ENCODE measurements around the gene NFKBIB. TPM values are rescaled to one million over a fixed set of nuclear protein-coding genes. Genes with fewer than 3 reads are reported as not detected.

NFKBIB gene
- total RNA-seq, 1 experiment from 2014 or later, result 29.8 TPM

GRCh38 chr19:38958301-38958700 lies 58.5 kb downstream of the NFKBIB start:
- Histone ChIP-seq H3K4me1 (replicated peaks) (no peaks in the 10 kb centered on the region), H3K36me3 (no peaks in the 10 kb centered on the region), H3K4me3 (no peak overlapping the region), H3K27ac (no peak overlapping the region), H3K9me3 (replicated peaks) (no peaks in the 10 kb centered on the region), H3K27me3 (replicated peaks) (no peaks in the 10 kb centered on the region)
- DNase-seq (ENCODE audit: low read depth in 1 of 2, low spot score in 2 of 2), result no peak

Other genes with a start within 250 kb of the NFKBIB start
- gene CAPN12, start 155.5 kb upstream of the NFKBIB start, total RNA-seq (2014; rRNA removed; shearing (Covaris generic)), result not detected in 2 replicates
- gene LGALS7, start 126.5 kb upstream of the NFKBIB start, total RNA-seq (2014; rRNA removed; shearing (Covaris generic)), result not detected in 2 replicates
- not detected in 2 replicates for gene LGALS7B, start 110.8 kb upstream of the NFKBIB start, total RNA-seq (2014; rRNA removed; shearing (Covaris generic))
- not detected in 2 replicates for gene LGALS4, start 87.0 kb upstream of the NFKBIB start, total RNA-seq (2014; rRNA removed; shearing (Covaris generic))
- 48.3 and 64.8 TPM in 2 replicates for gene ECH1, start 68.2 kb upstream of the NFKBIB start, total RNA-seq (2014; rRNA removed; shearing (Covaris generic))
- 266 and 343 TPM in 2 replicates for gene HNRNPL, start 50.0 kb upstream of the NFKBIB start, total RNA-seq (2014; rRNA removed; shearing (Covaris generic))
- gene RINL, start 21.7 kb upstream of the NFKBIB start, total RNA-seq (2014; rRNA removed; shearing (Covaris generic)), result 0.84 TPM in 1 of 2 replicates, not detected in the other
- gene SIRT2, start 351 bp upstream of the NFKBIB start, total RNA-seq (2014; rRNA removed; shearing (Covaris generic)), result 48.8 and 75.6 TPM in 2 replicates
- not detected in 2 replicates for gene CCER2, start 12.2 kb downstream of the NFKBIB start, total RNA-seq (2014; rRNA removed; shearing (Covaris generic))
- 17.0 and 19.9 TPM in 2 replicates for gene SARS2, start 30.8 kb downstream of the NFKBIB start, total RNA-seq (2014; rRNA removed; shearing (Covaris generic))
- gene MRPS12, start 31.0 kb downstream of the NFKBIB start, total RNA-seq (2014; rRNA removed; shearing (Covaris generic)), result 60.6 and 60.7 TPM in 2 replicates
- 3.9 and 21.0 TPM in 2 replicates for gene FBXO17, start 75.8 kb downstream of the NFKBIB start, total RNA-seq (2014; rRNA removed; shearing (Covaris generic))
- 1.5 TPM in 1 of 2 replicates, not detected in the other for gene FBXO27, start 132.6 kb downstream of the NFKBIB start, total RNA-seq (2014; rRNA removed; shearing (Covaris generic))
- gene ACP7, start 184.4 kb downstream of the NFKBIB start, total RNA-seq (2014; rRNA removed; shearing (Covaris generic)), result not detected in 2 replicates
- 7.2 TPM in 2 replicates for gene PAK4, start 225.8 kb downstream of the NFKBIB start, total RNA-seq (2014; rRNA removed; shearing (Covaris generic))

All from SJSA1 (cell line).